NCI-H69 (cell line): ENCODE data around the gene EVI5L.

ENCODE experiments used
- DNase-seq: peaks from one replicate; lab custom pipeline; 2025; lab: John Stamatoyannopoulos, UW

The EVI5L gene

DNA sequence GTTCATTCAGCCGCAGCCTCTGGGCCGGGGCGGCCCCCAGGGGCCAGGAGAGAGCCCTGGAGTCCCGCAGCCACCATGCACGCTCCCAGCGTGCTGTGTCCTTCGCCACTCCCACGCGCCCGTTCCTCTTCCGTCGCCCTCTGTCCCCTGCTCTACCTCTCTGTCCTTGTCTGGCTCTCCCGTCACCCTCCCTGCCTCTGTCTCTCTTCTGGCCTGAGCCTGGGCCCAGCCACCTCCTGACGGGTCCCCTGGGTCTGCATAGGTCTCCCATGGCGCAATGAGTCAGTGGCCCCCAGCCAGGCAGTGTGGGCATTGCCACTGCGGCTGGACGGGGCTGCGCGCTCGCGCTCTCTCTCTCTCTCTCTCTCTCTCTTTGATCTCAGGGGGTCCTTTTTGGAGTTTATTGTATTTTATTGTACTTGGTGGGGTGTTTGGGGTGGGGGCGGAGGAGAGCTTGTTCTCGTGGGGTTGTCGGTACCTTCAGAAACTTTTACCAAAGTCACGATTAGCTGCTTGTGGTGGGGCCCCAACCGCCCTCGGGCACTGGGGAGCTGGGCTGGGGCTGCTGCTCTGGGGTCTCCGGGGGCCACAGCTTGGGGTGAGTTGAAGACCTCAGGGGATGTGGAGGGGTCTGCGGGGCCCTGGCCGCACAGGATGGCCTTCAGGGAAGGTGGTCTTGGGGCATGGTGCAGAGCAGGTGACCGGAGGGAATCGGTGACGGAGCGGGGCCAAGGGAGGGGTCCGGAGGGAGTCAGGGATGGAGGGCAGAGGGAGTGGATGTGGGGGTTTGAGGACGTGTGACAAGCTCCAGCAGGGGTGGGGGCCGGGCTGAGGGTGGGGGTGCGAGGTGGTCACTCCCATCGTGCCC, 82.9 kb downstream of the EVI5L start:
- DNase-seq, result no peak

DNA sequence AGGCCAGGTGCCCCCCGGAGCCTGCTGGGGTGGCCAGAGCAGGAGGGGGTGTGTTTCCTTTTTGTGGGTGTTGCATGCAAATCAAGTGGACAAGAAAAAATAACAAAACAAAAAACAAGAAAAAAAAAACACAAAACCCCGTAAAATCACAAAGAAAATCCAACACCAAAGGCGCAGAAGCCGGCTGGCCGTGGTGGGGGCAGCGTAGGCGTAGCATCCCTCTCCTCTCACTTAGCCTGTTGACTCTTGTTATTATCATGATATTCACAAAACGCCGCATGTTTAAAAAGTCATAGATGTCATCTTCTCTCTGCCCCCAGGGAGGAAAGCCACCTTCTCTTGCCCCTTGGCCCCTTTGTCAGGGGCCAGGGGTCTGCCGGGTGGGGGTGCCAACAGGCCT, 83.6 kb downstream of the EVI5L start:
- DNase-seq, result no peak

DNA sequence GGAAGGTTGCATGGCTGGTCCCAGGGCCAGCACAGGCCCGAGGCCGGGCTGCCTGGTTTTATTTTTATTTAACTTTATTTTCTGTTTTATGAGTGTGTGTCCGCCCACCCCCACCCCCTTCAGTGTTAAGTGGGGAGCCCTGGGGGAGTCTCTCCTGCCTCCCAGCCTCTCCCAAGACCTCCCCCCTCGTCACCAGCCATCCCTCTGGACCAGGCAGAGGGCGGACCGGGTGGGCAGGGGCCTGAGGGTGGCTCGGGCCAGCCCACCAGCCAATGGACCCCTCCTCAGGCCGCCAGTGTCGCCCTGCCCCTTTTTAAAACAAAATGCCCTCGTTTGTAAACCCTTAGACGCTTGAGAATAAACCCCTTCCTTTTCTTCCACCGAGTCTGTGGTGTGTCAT, 84.1 kb downstream of the EVI5L start:
- no peak for DNase-seq
